GM23248 (cell line): ENCODE data around the gene RNF149.

Source experiments
- EZH2 ChIP-seq: fragments of 200-600 bp; sonication (generic); IDR thresholded peaks from 2 replicates; pipeline ENCODE4 v1.6.1; 2018; ENCODE audit warnings: antibody characterized with exemption, mild to moderate bottlenecking; ENCODE audit not compliant: insufficient read depth, poor library complexity, severe bottlenecking
- EZH2phosphoT487 ChIP-seq: fragments of 200-600 bp; sonication (generic); IDR thresholded peaks from 2 replicates; pipeline ENCODE4 v1.6.1; 2018; ENCODE audit warnings: antibody characterized with exemption, moderate library complexity, mild to moderate bottlenecking, low read depth; ENCODE audit not compliant: insufficient read depth

DNA sequence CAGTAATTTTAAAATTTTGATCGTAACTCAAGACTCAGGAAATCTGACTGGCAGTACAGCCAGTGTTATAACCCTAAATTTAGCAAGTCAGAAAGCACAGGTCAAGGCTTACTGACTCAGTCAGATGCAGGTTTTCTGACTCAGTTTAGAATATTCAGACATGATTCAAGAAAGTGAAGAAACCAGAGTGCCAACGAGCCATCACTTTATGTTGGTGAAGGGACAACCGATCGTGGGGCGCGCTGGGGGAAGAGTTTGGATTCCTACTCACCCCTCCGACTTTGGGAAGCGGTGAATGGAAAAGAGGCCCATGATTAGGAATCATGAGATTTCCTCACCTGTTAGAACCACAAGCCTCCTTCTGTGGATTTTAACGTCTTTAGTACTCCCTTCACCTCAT lies 998 bp downstream of the RNF149 start:
- TF ChIP-seq EZH2 = no peak
- no peak for TF ChIP-seq EZH2phosphoT487
